Superior temporal gyrus (tissue), 1 donor: ENCODE data around the gene NBEAL1.
"Not testable (repeated sequence)": the region's sequence is repeated elsewhere in the genome, so short reads cannot be mapped to it uniquely, and the experiment has no call there.

Experiments used
- DNase-seq: peaks from one replicate; pipeline ENCODE4 v3.0.0-alpha.2; 2016; ENCODE audit errors: extremely low spot score

The NBEAL1 gene

GRCh38 chr2:203039211-203039610 is 24.5 kb downstream of the NBEAL1 start:
- not testable (repeated sequence) for DNase-seq

- DNase-seq: no peak
These were observed 26.4 kb downstream of the NBEAL1 start for GRCh38 chr2:203040966-203041521.

GRCh38 chr2:203042178-203042577 is 27.5 kb downstream of the NBEAL1 start:
- no peak for DNase-seq

GRCh38 chr2:203043226-203043625 is 28.6 kb downstream of the NBEAL1 start:
- DNase-seq: no peak

- DNase-seq: no peak
These were observed 31.2 kb downstream of the NBEAL1 start for GRCh38 chr2:203045867-203046266.

- no peak for DNase-seq
These were observed 37.9 kb downstream of the NBEAL1 start for GRCh38 chr2:203052539-203052938.

- DNase-seq: no peak
These were observed 45.0 kb downstream of the NBEAL1 start for GRCh38 chr2:203059567-203060240.

- no peak for DNase-seq
These were observed 46.7 kb downstream of the NBEAL1 start for GRCh38 chr2:203061346-203061745.

GRCh38 chr2:203062126-203062525 is 47.5 kb downstream of the NBEAL1 start:
- no peak for DNase-seq

GRCh38 chr2:203066519-203067091 is 51.9 kb downstream of the NBEAL1 start:
- not testable (repeated sequence) for DNase-seq

- no peak for DNase-seq
These were observed 56.0 kb downstream of the NBEAL1 start for GRCh38 chr2:203070701-203071100.

- DNase-seq: no peak
These were observed 56.5 kb downstream of the NBEAL1 start for GRCh38 chr2:203071148-203071547.

- DNase-seq: no peak
These were observed 57.7 kb downstream of the NBEAL1 start for GRCh38 chr2:203072371-203072770.

GRCh38 chr2:203077451-203077850 is 62.8 kb downstream of the NBEAL1 start:
- no peak for DNase-seq

GRCh38 chr2:203080447-203081045 is 65.9 kb downstream of the NBEAL1 start:
- no peak for DNase-seq

GRCh38 chr2:203083328-203083727 is 68.7 kb downstream of the NBEAL1 start:
- DNase-seq: no peak

- DNase-seq: not testable (repeated sequence)
These were observed 71.7 kb downstream of the NBEAL1 start for GRCh38 chr2:203086381-203086780.

- not testable (repeated sequence) for DNase-seq
These were observed 76.0 kb downstream of the NBEAL1 start for GRCh38 chr2:203090721-203091120.

- no peak for DNase-seq
These were observed 83.1 kb downstream of the NBEAL1 start for GRCh38 chr2:203097735-203098134.

GRCh38 chr2:203102357-203102756 is 87.7 kb downstream of the NBEAL1 start:
- not testable (repeated sequence) for DNase-seq

- DNase-seq: no peak
These were observed 89.6 kb downstream of the NBEAL1 start for GRCh38 chr2:203104273-203104672.

GRCh38 chr2:203105996-203106395 is 91.3 kb downstream of the NBEAL1 start:
- no peak for DNase-seq

GRCh38 chr2:203110496-203110895 is 95.8 kb downstream of the NBEAL1 start:
- DNase-seq: not testable (repeated sequence)
